Vagina (tissue), 2 donors: ENCODE results near the gene IGFBP6.

Source experiments
- CTCF ChIP-seq, 3 experiments: fragments of 450-650 bp in 2 of 3; fragments of 200-600 bp in 1 of 3; sonication (generic) in 1 of 3; IDR thresholded peaks; one replicate each; pipeline ENCODE4 v1.5.1; 2017 to 2019; ENCODE audit warnings: antibody characterized with exemption in 3 of 3, mild to moderate bottlenecking in 2 of 3, moderate library complexity in 2 of 3
- POLR2A ChIP-seq, 2 donors: fragments of 450-650 bp; IDR thresholded peaks; one replicate each; pipeline ENCODE4 v1.6.1; 2017; ENCODE audit warnings: antibody characterized with exemption in 2 of 2, mild to moderate bottlenecking in 2 of 2, moderate library complexity in 2 of 2
- POLR2AphosphoS5 ChIP-seq, 2 donors: sonication (generic); formaldehyde crosslinking; IDR thresholded peaks; one replicate each; pipeline ENCODE4 v1.9.0; 2017; ENCODE audit warnings: antibody characterized with exemption in 2 of 2, mild to moderate bottlenecking in 2 of 2, low read depth in 1 of 2; ENCODE audit not compliant: insufficient read depth in 1 of 2

DNA sequence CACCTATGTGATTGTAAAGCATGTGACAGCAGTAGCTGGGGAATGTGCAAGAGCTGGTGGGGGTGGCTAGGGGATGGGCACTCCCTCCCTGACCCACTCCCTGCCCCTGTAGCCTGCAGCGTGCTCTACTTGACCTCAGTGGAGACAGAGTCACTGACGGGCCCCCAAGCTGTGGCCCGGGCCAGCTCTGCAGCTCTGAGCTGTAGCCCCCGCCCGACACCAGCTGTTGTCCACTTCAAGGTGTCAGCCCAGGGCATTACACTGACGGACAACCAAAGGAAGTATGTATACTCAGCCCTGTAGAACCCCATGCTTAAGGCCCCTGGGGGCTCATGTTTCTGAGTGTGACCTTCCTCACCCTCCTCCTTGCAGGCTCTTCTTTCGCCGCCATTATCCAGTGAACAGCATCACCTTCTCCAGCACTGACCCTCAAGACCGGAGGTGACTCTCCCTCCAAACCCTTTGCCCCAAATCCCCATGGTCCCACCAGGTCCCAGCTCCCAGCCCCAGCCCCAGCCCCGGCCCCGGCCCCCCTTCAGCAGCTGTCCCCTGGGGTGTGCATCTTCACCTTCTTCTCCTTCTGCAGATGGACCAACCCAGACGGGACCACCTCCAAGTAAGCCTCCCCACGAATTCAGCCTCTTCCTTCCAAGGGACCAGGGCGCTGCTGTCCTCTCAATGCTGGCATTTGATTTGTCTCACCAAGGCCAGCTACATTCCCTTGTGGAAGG is 34.3 kb upstream of the IGFBP6 start:
- TF ChIP-seq POLR2AphosphoS5 (IDR thresholded peaks at IDR 0.05; ENCODE audit: insufficient read depth in 1 of 2, low read depth in 1 of 2) (no peak), CTCF (IDR thresholded peaks at IDR 0.05) (no peak), POLR2A (IDR thresholded peaks at IDR 0.05) (no peak)
